Stimulated activated CD4-positive, alpha-beta T cell treated with anti-CD3 and anti-CD28 coated beads, Interleukin-4, amount 100 ng/mL, for 1 hour (primary cell): ENCODE data around the gene PARVB.

ENCODE experiments used
- DNase-seq: peaks from one replicate; pipeline ENCODE4 v3.0.0-alpha.2; 2020

PARVB gene

GRCh38 chr22:44142421-44143104 lies 118.5 kb downstream of the PARVB start:
- DNase-seq, result no peak

- DNase-seq, result no peak
These were observed 119.0 kb downstream of the PARVB start for GRCh38 chr22:44143105-44143474.

- DNase-seq, result no peak
These were observed 119.5 kb downstream of the PARVB start for GRCh38 chr22:44143579-44143978.

GRCh38 chr22:44144046-44144569 lies 120.0 kb downstream of the PARVB start:
- DNase-seq, result no peak

GRCh38 chr22:44145544-44145943 lies 121.4 kb downstream of the PARVB start:
- no peak for DNase-seq

GRCh38 chr22:44146088-44146861 lies 122.2 kb downstream of the PARVB start:
- DNase-seq, result no peak

DNA sequence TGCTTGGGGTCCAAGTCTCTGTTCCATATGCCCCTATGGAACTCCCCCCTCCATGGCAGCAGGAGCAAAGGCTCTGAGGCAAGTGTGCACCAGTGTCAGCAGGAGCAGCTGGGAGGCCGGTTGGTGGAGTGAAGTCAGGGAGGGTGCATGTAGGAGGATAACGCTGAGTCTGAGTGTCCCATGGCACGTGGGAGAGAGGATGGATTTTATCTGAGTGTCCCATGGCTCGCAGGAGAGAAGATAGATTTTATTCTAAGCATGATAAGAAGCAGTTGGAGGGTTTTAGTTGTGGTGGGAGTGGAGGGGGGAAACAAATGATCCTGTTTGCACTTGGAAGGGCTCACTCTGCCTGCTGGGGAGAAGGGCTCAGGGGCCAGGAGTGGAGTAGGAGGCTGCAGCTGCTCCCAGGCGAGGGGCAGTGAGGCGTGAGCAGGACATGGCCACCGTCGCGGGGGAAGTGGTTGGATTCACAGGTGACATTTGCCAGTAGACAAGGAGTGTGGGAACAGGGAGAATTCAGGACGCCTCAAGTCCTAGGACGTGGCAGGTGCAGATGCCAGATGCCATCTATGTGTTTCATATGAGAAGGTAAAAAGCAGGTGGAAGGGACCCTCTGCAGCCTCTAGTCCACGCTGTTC lies 123.0 kb downstream of the PARVB start:
- DNase-seq, result no peak

DNA sequence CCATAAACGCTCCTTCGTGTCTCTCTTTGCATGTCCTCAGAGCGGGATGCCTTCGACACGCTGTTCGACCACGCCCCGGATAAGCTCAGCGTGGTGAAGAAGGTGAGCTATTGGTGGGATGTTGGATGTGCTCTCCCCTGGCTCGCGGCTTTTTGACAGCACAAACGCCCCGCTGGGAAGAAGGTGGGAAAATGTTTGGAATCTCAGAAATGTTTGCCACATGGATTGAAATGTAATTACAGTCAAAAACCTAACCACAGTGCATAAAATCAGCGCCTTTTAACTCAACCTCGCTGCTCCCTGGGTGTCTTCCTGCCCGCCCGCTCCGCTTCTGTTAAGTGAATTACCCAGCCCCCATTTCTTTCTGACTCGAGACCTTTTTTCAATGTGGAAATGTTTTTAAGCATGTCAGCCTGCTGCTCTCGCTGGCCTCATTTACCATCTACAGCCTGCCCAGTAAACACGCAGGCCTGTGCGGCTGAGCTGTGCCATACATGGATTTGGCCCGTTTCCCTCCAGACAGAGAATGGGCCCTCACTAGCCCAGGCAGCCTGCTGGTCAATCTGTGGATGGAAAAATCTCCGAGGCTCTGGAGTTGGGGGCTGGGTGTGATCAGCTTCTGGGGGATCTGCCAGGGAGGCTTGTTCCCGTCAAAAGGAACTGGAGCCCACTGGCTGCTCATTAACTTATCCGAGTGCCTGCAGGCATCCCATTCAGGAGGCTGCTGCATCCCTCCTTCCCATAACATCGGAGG lies 123.9 kb downstream of the PARVB start:
- DNase-seq, result no peak

DNA sequence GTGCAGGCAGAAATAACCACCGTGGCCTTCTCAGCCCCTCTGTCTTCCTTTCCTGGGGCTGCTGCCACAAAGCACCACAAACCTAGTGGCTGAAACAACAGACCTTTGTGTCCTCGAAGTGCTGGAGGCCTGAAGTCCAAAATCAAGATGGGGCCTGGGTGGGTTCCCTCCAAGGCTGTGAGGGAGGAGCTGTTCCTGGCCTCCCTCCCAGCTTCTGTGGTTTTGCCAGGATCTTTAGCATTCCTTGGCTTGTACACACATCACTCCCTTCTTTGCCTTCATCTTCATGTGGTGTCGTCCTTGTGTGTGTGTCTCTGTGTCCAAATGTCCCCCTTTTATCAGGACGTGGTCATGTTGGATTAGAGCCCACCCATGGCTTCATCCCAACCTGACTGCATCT lies 127.6 kb downstream of the PARVB start:
- DNase-seq, result no peak

DNA sequence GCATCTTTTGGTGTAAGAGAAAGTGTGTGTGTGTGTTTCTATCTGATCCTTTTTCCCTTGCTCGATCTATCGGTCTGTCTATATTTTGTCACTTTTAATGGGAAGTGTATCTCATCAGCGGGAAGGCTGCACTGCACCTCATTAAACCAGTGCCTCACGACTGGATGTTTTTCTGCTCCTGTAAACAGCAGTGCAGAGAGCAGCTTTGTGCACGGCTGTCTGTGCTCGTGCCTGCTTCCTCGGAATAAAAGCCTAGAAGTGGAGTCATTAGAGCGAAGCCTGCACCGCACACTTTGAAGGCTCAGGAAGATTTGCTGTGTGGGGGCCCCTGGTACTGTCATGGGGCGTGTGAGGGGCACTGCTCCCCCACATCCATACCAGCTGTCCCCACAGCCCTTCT lies 129.6 kb downstream of the PARVB start:
- no peak for DNase-seq

GRCh38 chr22:44154436-44154942 lies 130.4 kb downstream of the PARVB start:
- DNase-seq, result no peak

DNA sequence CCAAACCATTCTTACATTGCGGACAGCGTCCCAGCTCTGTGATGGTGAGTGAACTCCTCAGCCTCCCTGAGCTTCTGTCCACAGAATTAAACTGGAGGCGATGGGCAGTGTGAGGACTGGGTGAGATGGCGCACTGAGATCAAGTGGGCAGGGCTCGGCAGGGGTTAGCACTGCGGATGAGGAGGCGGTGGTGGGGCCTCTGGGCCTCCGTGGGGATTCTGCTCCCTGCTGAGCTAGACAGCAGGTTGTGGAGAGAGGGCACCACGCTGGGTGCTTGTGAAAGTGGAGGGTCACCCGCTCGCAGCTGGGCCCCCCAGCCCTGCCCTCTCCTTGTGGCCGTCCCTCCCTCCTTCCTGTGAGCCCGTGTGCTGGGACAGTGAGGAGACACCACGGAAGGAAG lies 131.0 kb downstream of the PARVB start:
- no peak for DNase-seq

GRCh38 chr22:44157916-44158618 lies 134.0 kb downstream of the PARVB start:
- no peak for DNase-seq

DNA sequence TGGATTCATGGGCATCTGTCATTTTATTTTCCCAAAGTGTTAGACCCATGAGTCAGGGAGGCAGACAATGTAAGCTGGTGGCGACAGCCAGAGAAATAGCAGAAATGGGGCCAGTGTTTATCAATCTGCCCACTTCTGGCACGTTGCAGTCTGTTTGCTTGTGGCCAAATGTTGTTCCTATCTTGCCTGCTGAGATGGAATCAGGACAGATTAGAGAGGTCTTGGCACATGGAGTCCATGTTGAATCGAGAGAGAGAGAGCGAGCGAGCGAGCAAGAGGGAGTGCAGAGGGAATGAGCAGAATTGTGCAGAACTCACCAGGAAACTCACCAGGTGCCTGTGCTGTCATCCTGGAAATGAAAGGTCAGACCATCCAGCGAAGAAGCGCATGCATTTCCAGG lies 134.7 kb downstream of the PARVB start:
- no peak for DNase-seq

DNA sequence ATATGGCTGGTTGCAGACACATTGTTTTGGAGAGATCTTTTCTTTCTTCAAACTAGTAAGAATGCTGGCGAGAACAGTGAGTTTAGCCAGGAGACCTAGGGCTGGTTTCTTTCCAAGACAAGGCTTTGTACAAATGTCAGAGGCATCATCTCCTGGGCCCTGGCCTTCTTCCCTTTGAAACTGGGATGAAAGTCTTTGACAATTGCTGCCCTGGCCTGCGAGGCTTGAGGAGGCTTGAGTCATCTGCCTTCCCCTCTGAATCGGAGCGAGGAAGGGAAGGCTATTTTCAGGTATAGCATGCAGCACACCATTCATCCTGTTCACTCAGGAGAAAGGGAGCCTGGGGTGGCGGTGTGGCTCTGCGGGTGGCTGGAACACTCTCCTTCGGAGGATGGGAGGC lies 135.1 kb downstream of the PARVB start:
- no peak for DNase-seq

GRCh38 chr22:44159811-44160210 lies 135.7 kb downstream of the PARVB start:
- DNase-seq, result no peak

- no peak for DNase-seq
These were observed 136.3 kb downstream of the PARVB start for GRCh38 chr22:44160421-44160820.

DNA sequence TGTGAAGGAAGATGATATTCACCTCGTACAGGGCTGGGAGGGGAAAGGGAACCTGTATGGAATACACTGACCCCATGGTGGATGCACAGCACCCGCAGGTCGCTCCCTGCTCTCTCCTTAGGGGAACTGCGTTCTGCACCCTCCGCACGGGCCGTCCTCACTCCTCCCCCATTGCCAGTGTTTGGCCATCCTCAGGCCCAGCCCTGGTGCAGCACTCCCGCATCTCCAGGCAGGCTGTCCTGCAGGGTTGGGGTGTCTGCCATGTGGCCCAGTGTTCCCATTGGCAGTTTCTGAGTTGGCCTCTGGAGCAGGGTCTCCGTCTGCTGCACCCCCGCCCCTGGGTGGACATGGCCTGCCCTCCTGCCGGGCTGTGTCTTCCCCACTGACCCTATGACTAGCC lies 137.6 kb downstream of the PARVB start:
- DNase-seq, result no peak

GRCh38 chr22:44162960-44163359 lies 138.9 kb downstream of the PARVB start:
- DNase-seq, result no peak

- DNase-seq, result no peak
These were observed 139.4 kb downstream of the PARVB start for GRCh38 chr22:44163536-44163935.

GRCh38 chr22:44164031-44164430 lies 139.9 kb downstream of the PARVB start:
- DNase-seq, result no peak

- no peak for DNase-seq
These were observed 141.3 kb downstream of the PARVB start for GRCh38 chr22:44165286-44165874.
